ENCODE data around the gene ZNF280A.
"Not testable (repeated sequence)": the region's sequence is repeated elsewhere in the genome, so short reads cannot be mapped to it uniquely, and the experiment has no call there.

ZNF280A gene

GRCh38 chr22:22510833-22511232, 9.2 kb downstream of the ZNF280A start:
- DNase-seq, result not testable (repeated sequence)

GRCh38 chr22:22509912-22510311, 10.2 kb downstream of the ZNF280A start:
- DNase-seq, result not testable (repeated sequence)

- peak; percentile 81 to 91 for DNase-seq
These were observed 11.5 kb downstream of the ZNF280A start, which contains the start of gene ZNF280B for GRCh38 chr22:22508274-22509176. ZNF280B (minus strand) TSS chr22:22508742; CDS start chr22:22489398, 19,344 bp downstream.

- peak in 1 of 2 experiments; percentile 7 for DNase-seq
These were observed 12.3 kb downstream of the ZNF280A start for GRCh38 chr22:22507743-22508273.

GRCh38 chr22:22506736-22507135, 13.3 kb downstream of the ZNF280A start:
- DNase-seq, result no peak

GRCh38 chr22:22498267-22498666, 21.8 kb downstream of the ZNF280A start:
- DNase-seq, result no peak

GRCh38 chr22:22491589-22491988, 28.5 kb downstream of the ZNF280A start:
- not testable (repeated sequence) for DNase-seq

- no peak for DNase-seq
These were observed 31.3 kb downstream of the ZNF280A start for GRCh38 chr22:22488736-22489135.

GRCh38 chr22:22487869-22488597, 32.0 kb downstream of the ZNF280A start:
- no peak for DNase-seq

GRCh38 chr22:22487059-22487458, 33.0 kb downstream of the ZNF280A start:
- DNase-seq, result no peak

GRCh38 chr22:22486132-22486899, 33.8 kb downstream of the ZNF280A start:
- no peak for DNase-seq

GRCh38 chr22:22485524-22485923, 34.5 kb downstream of the ZNF280A start:
- no peak for DNase-seq

- DNase-seq, result no peak
These were observed 36.0 kb downstream of the ZNF280A start for GRCh38 chr22:22484023-22484422.

- DNase-seq, result no peak
These were observed 39.1 kb downstream of the ZNF280A start for GRCh38 chr22:22480940-22481339.

- DNase-seq, result no peak
These were observed 40.0 kb downstream of the ZNF280A start for GRCh38 chr22:22479999-22480532.

- no peak for DNase-seq
These were observed 41.0 kb downstream of the ZNF280A start for GRCh38 chr22:22479116-22479515.

- no peak for DNase-seq
These were observed 41.6 kb downstream of the ZNF280A start for GRCh38 chr22:22478470-22478869.

GRCh38 chr22:22474733-22475132, 45.3 kb downstream of the ZNF280A start:
- DNase-seq, result no peak

- not testable (repeated sequence) for DNase-seq
These were observed 49.0 kb downstream of the ZNF280A start for GRCh38 chr22:22471104-22471503.

GRCh38 chr22:22469527-22469926, 50.5 kb downstream of the ZNF280A start:
- DNase-seq, result no peak

GRCh38 chr22:22468794-22469469, 51.1 kb downstream of the ZNF280A start:
- not testable (repeated sequence) for DNase-seq

- no peak for DNase-seq
These were observed 53.0 kb downstream of the ZNF280A start for GRCh38 chr22:22467112-22467511.

Measured in Kasumi-1 (cell line).